Measurements from ENCODE around the gene PITPNB.

Gene PITPNB

DNA sequence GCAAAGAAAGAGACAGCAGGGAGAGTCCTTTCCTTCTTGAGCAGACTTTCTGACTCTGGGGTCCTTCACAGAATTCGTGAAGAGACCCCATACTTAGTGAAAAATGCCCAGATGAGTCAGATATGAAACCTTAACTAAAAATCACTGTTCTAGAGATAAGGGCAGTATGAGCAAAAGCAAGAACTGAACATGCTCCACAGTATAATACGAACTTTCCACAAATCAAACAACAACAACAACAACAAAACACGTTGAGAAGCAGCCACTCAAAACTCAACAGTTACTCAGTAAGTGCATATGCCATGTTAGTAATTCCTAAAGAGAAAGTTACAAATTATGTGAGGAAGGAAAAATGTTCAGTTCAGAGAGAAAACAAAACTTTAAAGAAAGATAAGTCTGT lies 44.3 kb downstream of the PITPNB start:
- no peak for DNase-seq (ENCODE audit: low read depth)
- no peak overlapping the region for H3K4me3 ChIP-seq (ENCODE audit: low read length)
- no peak for TF ChIP-seq CTCF (IDR thresholded peaks at IDR 0.05; ENCODE audit: insufficient read depth, low read depth, low read length, missing control alignments)

GRCh38 chr22:27874185-27874584 lies 44.9 kb downstream of the PITPNB start:
- TF ChIP-seq CTCF (IDR thresholded peaks at IDR 0.05; ENCODE audit: insufficient read depth, low read depth, low read length, missing control alignments): no peak
- no peak for DNase-seq (ENCODE audit: low read depth)
- no peak overlapping the region for H3K4me3 ChIP-seq (ENCODE audit: low read length)

GRCh38 chr22:27873472-27873871 lies 45.6 kb downstream of the PITPNB start:
- H3K4me3 ChIP-seq (ENCODE audit: low read length): no peak overlapping the region
- DNase-seq (ENCODE audit: low read depth): no peak
- no peak for TF ChIP-seq CTCF (IDR thresholded peaks at IDR 0.05; ENCODE audit: insufficient read depth, low read depth, low read length, missing control alignments)

GRCh38 chr22:27872488-27872887 lies 46.6 kb downstream of the PITPNB start:
- H3K4me3 ChIP-seq (ENCODE audit: low read length): no peak overlapping the region
- TF ChIP-seq CTCF (IDR thresholded peaks at IDR 0.05; ENCODE audit: insufficient read depth, low read depth, low read length, missing control alignments): no peak
- no peak for DNase-seq (ENCODE audit: low read depth)

DNA sequence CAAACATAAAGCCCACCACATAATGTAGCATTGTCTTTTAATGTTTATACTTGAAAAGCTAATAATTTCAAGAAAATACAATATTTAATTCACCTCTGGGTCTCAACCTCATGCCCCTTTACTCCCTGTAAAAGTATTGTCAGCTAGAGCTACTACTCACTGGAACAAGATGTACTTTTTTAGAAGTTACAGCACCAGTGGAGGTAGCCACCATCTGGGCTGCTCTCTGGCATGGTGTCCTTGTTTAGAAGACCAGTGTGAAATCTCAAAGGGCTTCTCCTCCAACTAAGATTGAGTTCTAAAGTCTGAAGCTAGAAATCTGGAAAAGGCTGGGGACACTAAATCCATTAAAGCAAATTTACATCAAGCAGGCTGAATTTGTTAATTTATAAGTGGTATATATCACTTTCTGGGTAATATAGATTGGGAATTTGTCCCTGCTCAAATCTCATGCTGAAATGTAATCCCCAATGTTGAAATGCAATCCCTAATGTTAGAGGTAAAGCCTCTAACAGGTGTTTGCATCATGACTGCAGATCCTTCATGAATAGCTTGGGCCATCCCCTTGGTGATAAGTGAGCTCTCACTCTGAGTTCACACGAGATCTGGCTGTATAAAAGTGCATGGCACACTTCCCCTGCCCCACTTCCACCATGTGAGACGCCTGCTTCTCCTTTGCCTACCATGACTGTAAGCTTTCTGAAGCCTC lies 47.6 kb downstream of the PITPNB start:
- H3K4me3 ChIP-seq (ENCODE audit: low read length): no peak overlapping the region
- DNase-seq (ENCODE audit: low read depth): no peak
- TF ChIP-seq CTCF (IDR thresholded peaks at IDR 0.05; ENCODE audit: insufficient read depth, low read depth, low read length, missing control alignments): no peak

- no peak for DNase-seq (ENCODE audit: low read depth)
- no peak for TF ChIP-seq CTCF (IDR thresholded peaks at IDR 0.05; ENCODE audit: insufficient read depth, low read depth, low read length, missing control alignments)
- no peak overlapping the region for H3K4me3 ChIP-seq (ENCODE audit: low read length)
Observed at GRCh38 chr22:27870234-27871191, 48.5 kb downstream of the PITPNB start.

All from epithelial cell of esophagus (primary cell).